Neural progenitor cell (in vitro differentiated cells): ENCODE data around the gene GARIN1A. TPM values are rescaled to one million over a fixed set of nuclear protein-coding genes. Genes with fewer than 3 reads are reported as not detected.
A peak's percentile ranks its signal among the peaks of the same experiment; 100 is the strongest.

ENCODE experiments used
- small RNA-seq: library from RNA; depleted of rRNA; stranded (forward); fragments of <200 nt; gene quantifications from one replicate; pipeline ENCODE3, GENCODE V24; 2015
- total RNA-seq: library from RNA; depleted of rRNA; stranded (reverse); fragments of >200 nt; gene quantifications from 2 replicates; pipeline ENCODE4 v1.2.3, GENCODE V29; 2015; ENCODE audit warnings: low replicate concordance

GARIN1A gene
- total RNA-seq, 1 donor from 2014 or later = not detected

Small RNA genes lying within 50 kb of the gene (small RNA-seq; reads per million reads assigned to genes)
- gene RNA5SP242 (3.8 reads per million, percentile 93 among the genes with 10 or more reads in this experiment), gene RNA5SP243 (0.07 reads per million), gene RNU6-177P (not detected)

Other genes starting within 250 kb of the GARIN1A start
- 53.9 and 70.1 TPM in 2 replicates for gene HILPDA, start 216.4 kb upstream of the GARIN1A start, total RNA-seq
- gene METTL2B, start 195.5 kb upstream of the GARIN1A start, total RNA-seq = 43.1 and 50.1 TPM in 2 replicates
- 176 and 234 TPM in 2 replicates for gene CALU, start 67.1 kb downstream of the GARIN1A start, total RNA-seq
- 0.46 TPM in 1 of 2 replicates, not detected in the other for gene OPN1SW, start 103.5 kb downstream of the GARIN1A start, total RNA-seq
- gene CCDC136, start 119.7 kb downstream of the GARIN1A start, total RNA-seq = 93.6 and 115 TPM in 2 replicates
- gene FLNC, start 158.1 kb downstream of the GARIN1A start, total RNA-seq = 6.7 and 23.7 TPM in 2 replicates
- gene ATP6V1F, start 190.6 kb downstream of the GARIN1A start, total RNA-seq = 61.4 and 81.8 TPM in 2 replicates
- 0.06 and 3.5 TPM in 2 replicates for gene KCP, start 238.4 kb downstream of the GARIN1A start, total RNA-seq